PFSK-1 (cell line): ENCODE results near the gene MRPL54.

Experiments used
- POLR2AphosphoS5 ChIP-seq: IDR thresholded peaks from 2 replicates; pipeline ENCODE4 v1.6.1; 2012; ENCODE audit warnings: low read depth, mild to moderate bottlenecking, control low read depth, low read length, moderate library complexity
- REST ChIP-seq, 2 experiments: IDR thresholded peaks; 2 replicates each; pipeline versions ENCODE4 v1.6.1 to v1.8.0; 2011 to 2012; ENCODE audit warnings: low read depth in 2 of 2, low read length in 2 of 2, control low read depth in 1 of 2, inconsistent platforms in 1 of 2, mild to moderate bottlenecking in 1 of 2, moderate library complexity in 1 of 2; ENCODE audit not compliant: insufficient read depth in 1 of 2
- SIN3A ChIP-seq: IDR thresholded peaks from 2 replicates; pipeline ENCODE4 v1.6.1; 2012; ENCODE audit warnings: mild to moderate bottlenecking, low read length, moderate library complexity, borderline replicate concordance; ENCODE audit not compliant: insufficient read depth

DNA sequence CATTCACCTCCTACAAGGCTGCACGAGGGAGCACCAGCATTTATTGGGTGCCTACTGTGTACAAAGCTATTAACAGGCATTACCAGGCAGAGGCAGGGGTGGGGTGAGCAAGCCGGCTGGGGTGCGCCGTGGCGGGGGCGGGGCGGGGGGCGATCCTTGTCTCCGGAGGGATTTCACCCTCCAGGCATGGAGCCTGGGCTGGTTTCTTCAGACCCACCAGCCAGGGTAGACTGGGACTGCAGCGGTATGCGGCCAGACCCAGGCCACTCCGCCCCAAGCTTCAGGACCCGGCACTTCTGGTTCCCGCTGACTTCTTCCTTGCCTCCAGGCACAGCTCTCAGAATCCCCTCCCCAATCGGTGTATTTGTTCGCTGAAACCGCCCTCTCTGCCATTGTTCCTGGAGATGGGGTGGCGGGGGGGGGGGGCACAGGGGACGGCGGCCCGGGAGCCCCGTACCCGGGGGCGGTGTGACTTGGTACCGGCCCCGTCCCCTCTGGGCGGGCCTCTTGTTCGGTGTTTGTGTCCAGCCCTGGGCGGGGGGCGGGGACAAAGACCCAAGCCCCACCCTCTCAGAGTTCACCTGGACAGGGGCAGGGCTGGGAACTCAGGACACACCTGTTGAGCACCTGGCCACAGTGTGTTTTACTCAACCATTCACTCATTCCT, 39.9 kb upstream of the MRPL54 start:
- TF ChIP-seq POLR2AphosphoS5 (no peak), SIN3A (no peak), REST (IDR thresholded peaks at IDR 0.05; ENCODE audit: insufficient read depth in 1 of 2, low read depth in 2 of 2, low read length in 2 of 2) (no peak)
